GM23248 (cell line): ENCODE results near the gene SHISA8.

Experiments used
- EZH2 ChIP-seq: fragments of 200-600 bp; sonication (generic); IDR thresholded peaks from 2 replicates; pipeline ENCODE4 v1.6.1; 2018; ENCODE audit warnings: antibody characterized with exemption, mild to moderate bottlenecking; ENCODE audit not compliant: insufficient read depth, poor library complexity, severe bottlenecking
- EZH2phosphoT487 ChIP-seq: fragments of 200-600 bp; sonication (generic); IDR thresholded peaks from 2 replicates; pipeline ENCODE4 v1.6.1; 2018; ENCODE audit warnings: antibody characterized with exemption, moderate library complexity, mild to moderate bottlenecking, low read depth; ENCODE audit not compliant: insufficient read depth

- TF ChIP-seq EZH2 (no peak), EZH2phosphoT487 (no peak; the same call in 1 of the 2 replicates)
These were observed 251 bp downstream of the SHISA8 start for GRCh38 chr22:41914611-41915034.
